HFFc6 (cell line): ENCODE results near the gene SRSF3. TPM values are rescaled to one million over a fixed set of nuclear protein-coding genes. Genes with fewer than 3 reads are reported as not detected.

Experiments used
- DNase-seq: peaks from one replicate; pipeline ENCODE4 v3.0.0-alpha.2; 2018
- H3K27ac Mint-ChIP-seq: 2 replicates; pipeline ENCODE4 v1.8.0; 2020; ENCODE audit warnings: mild to moderate bottlenecking, mixed read lengths
- H3K27me3 Mint-ChIP-seq: 2 replicates; pipeline ENCODE4 v1.8.0; 2021; ENCODE audit warnings: mild to moderate bottlenecking, moderate library complexity, mixed read lengths; ENCODE audit not compliant: insufficient read depth
- H3K36me3 Mint-ChIP-seq: 2 replicates; pipeline ENCODE4 v1.8.0; 2021; ENCODE audit warnings: low read depth, mixed read lengths
- H3K4me1 Mint-ChIP-seq: 2 replicates; pipeline ENCODE4 v1.8.0; 2020; ENCODE audit warnings: low read depth, mixed read lengths
- H3K4me3 Mint-ChIP-seq: 2 replicates; pipeline ENCODE4 v1.8.0; 2020; ENCODE audit warnings: mild to moderate bottlenecking, moderate library complexity, mixed read lengths
- H3K9me3 Mint-ChIP-seq: 2 replicates; pipeline ENCODE4 v1.8.0; 2020; ENCODE audit warnings: mild to moderate bottlenecking, mixed read lengths
- total RNA-seq, 6 experiments: library from RNA; stranded (reverse); fragmentation: NEBNext Ultra II Directional; extraction: Animal tissue kit (Norgen Biotek cat#: 25700); gene quantifications; 2 replicates in 1 of 6; 3 replicates in 5 of 6; pipeline ENCODE4 v1.2.3, GENCODE V29; 2021
- TF ChIP-seq, protein P1 (sequence below): fragments of 200-600 bp; sonication (generic); IDR thresholded peaks from 2 replicates; pipeline ENCODE4 v1.5.0; 2021; ENCODE audit warnings: antibody characterized with exemption, mild to moderate bottlenecking

The SRSF3 gene
- total RNA-seq, 6 experiments from 2014 or later: 257 to 368 (median 330) TPM

DNA sequence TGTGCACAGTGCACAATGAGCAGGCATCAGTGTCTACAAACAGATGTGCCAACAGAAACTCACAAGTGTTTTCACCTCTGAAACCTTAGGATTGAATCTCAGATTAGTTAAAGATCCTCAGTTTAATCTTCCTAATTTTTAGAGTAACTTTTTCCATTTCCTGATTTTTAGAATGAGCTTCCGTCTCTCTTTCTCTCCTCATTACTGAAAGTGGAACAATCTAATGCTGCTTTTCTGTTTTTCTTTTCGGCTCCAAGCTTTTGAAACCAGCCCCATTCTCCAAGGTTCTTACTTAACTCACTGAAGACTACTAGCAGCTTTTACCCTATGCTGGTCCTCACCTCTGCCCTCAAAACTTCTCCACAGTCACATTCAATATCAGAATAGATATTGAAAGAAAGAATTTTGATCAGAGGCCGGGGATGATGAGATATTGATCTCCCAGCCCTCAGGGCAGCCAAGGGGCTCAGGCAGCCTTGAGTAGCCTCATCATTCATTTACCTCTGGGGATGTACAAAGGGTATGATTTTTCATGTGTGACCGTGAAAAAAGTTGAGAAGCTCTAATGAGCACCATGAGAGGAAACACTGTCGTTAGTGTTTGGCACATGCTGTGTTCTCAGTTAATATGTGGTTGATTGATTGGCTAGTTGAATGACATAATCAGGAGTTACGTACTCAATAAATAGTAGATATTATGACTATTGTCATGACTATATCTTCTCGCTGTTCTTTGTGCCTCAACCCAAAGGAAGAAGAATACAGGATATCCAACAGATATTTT, 35.0 kb upstream of the SRSF3 start:
- TF ChIP-seq, protein P1, sequence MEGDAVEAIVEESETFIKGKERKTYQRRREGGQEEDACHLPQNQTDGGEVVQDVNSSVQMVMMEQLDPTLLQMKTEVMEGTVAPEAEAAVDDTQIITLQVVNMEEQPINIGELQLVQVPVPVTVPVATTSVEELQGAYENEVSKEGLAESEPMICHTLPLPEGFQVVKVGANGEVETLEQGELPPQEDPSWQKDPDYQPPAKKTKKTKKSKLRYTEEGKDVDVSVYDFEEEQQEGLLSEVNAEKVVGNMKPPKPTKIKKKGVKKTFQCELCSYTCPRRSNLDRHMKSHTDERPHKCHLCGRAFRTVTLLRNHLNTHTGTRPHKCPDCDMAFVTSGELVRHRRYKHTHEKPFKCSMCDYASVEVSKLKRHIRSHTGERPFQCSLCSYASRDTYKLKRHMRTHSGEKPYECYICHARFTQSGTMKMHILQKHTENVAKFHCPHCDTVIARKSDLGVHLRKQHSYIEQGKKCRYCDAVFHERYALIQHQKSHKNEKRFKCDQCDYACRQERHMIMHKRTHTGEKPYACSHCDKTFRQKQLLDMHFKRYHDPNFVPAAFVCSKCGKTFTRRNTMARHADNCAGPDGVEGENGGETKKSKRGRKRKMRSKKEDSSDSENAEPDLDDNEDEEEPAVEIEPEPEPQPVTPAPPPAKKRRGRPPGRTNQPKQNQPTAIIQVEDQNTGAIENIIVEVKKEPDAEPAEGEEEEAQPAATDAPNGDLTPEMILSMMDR: no peak
- DNase-seq: no peak
- Mint-ChIP-seq H3K27ac (no peak overlapping the region), H3K36me3 (no peaks in the 10 kb centered on the region), H3K9me3 (no peaks in the 10 kb centered on the region), H3K27me3 (0 out of 2 replicates have a peak, but pooled peaks cover 1% of the 10 kb centered on the region), H3K4me3 (peak overlapping the region; percentile 14; the same call in 1 of the 2 replicates), H3K4me1 (peaks cover 42% of the 10 kb centered on the region)

DNA sequence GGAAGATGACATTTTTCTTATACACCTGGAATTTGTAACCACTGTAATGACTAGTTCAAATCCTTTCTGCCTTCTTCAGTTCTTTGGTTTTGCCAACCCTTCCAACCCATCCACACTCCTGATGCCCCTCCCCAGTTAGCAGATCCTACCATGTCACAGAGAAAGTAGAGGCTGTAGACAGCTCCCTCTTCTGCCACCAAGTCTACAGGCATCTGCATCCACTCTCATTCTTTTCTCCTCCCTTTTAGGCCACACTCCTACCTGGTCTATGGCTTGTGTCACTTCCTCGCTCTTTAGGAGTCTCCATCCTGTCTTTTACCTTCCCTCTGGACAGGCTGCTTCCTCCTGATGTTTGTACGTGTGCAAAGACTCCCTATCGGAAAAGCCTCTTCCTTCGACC, 33.3 kb upstream of the SRSF3 start:
- H3K9me3 Mint-ChIP-seq: no peaks in the 10 kb centered on the region
- TF ChIP-seq, protein P1: no peak
- H3K27ac Mint-ChIP-seq: no peak overlapping the region
- H3K36me3 Mint-ChIP-seq: no peaks in the 10 kb centered on the region
- no peak overlapping the region for H3K4me3 Mint-ChIP-seq
- no peak for DNase-seq
- H3K27me3 Mint-ChIP-seq: 0 out of 2 replicates have a peak, but pooled peaks cover 1% of the 10 kb centered on the region
- H3K4me1 Mint-ChIP-seq: peaks cover 30% of the 10 kb centered on the region

DNA sequence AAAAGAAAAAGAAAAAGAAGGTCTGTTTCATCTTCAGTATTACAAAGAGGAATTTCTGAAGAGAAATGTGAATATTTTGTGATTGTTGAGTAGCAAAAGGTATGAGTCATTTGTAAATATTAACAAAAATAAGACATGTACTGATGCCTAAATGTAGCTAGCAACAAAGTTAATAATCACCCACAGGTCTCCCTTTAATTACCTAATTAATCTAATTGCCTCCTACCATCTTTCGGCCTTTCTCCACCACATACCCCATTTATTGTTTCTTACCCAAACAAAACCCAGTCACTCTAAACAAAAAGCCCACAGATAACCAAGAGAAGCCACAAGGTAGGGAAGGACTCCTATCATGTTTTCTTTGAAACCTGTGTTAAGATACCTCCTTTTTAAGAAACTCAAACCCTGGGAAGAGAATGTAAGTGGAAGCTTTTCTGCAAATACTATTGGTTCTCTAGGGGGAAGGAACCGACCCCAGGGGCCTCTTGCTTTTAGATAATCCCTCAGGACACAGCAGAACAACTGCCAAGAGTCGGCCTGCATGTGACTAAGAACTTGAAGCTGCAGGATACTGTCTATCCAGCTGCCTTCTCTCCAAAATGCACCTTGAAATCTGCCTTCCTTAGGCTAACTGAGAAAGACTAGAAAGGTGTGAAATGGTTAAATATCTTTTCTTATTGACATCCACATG, 30.8 kb upstream of the SRSF3 start:
- Mint-ChIP-seq H3K9me3 (no peaks in the 10 kb centered on the region), H3K36me3 (no peaks in the 10 kb centered on the region), H3K27me3 (0 out of 2 replicates have a peak, but pooled peaks cover 1% of the 10 kb centered on the region), H3K4me3 (no peak overlapping the region), H3K27ac (0 out of 2 replicates have a peak overlapping the region, but pooled peaks have one; percentile 5), H3K4me1 (peaks cover 31% of the 10 kb centered on the region)
- TF ChIP-seq, protein P1: no peak
- no peak for DNase-seq

DNA sequence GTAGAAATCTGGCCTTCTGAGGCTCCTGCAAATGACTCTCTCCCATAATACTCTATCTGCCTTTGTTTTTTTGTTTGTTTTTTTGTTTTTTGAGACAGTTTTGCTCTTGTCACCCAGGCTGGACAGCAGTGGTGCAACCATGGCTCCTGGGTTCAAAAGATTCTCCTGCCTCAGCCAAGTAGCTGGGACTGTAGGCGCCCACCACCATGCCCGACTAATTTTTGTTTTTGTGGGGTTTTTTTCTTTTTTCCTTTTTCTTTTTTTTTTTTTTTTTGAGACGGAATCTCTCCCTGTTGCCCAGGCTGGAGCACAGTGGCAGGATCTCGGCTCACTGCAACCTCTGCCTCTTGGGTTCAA, 30.3 kb upstream of the SRSF3 start:
- H3K27me3 Mint-ChIP-seq: 0 out of 2 replicates have a peak, but pooled peaks cover 1% of the 10 kb centered on the region
- H3K4me3 Mint-ChIP-seq: no peak overlapping the region
- no peak overlapping the region for H3K27ac Mint-ChIP-seq
- H3K36me3 Mint-ChIP-seq: no peaks in the 10 kb centered on the region
- DNase-seq: no peak
- TF ChIP-seq, protein P1: no peak
- H3K9me3 Mint-ChIP-seq: no peaks in the 10 kb centered on the region
- H3K4me1 Mint-ChIP-seq: peaks cover 30% of the 10 kb centered on the region

DNA sequence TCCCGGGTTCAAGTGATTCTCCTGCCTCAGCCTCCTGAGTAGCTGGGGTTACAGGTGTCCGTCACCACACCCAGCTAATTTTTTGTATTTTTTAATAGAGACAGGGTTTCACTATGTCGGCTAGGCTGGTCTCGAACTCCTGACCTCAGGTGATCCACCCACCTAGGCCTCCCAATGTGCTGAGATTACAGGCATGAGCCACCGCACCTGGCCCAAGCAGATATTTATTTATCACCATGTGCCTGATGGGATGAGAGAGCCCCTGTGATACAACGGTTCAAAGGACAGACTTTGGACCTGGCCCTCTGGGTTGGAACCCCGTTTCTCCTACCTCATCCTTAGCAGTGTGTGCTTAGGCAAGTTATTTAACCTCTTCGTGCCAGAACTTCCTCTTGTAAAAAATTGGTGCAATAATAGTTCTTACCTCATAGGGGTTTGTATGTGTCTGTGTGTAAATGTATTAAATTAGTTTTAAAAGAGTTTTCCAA, 27.7 kb upstream of the SRSF3 start:
- H3K36me3 Mint-ChIP-seq: no peaks in the 10 kb centered on the region
- peaks cover 25% of the 10 kb centered on the region for H3K4me1 Mint-ChIP-seq
- DNase-seq: no peak
- no peaks in the 10 kb centered on the region for H3K9me3 Mint-ChIP-seq
- no peak overlapping the region for H3K4me3 Mint-ChIP-seq
- no peak overlapping the region for H3K27ac Mint-ChIP-seq
- TF ChIP-seq, protein P1: no peak
- H3K27me3 Mint-ChIP-seq: no peaks in the 10 kb centered on the region
